ENCODE measurements around the gene DENND4A.

- TF ChIP-seq, protein P1, sequence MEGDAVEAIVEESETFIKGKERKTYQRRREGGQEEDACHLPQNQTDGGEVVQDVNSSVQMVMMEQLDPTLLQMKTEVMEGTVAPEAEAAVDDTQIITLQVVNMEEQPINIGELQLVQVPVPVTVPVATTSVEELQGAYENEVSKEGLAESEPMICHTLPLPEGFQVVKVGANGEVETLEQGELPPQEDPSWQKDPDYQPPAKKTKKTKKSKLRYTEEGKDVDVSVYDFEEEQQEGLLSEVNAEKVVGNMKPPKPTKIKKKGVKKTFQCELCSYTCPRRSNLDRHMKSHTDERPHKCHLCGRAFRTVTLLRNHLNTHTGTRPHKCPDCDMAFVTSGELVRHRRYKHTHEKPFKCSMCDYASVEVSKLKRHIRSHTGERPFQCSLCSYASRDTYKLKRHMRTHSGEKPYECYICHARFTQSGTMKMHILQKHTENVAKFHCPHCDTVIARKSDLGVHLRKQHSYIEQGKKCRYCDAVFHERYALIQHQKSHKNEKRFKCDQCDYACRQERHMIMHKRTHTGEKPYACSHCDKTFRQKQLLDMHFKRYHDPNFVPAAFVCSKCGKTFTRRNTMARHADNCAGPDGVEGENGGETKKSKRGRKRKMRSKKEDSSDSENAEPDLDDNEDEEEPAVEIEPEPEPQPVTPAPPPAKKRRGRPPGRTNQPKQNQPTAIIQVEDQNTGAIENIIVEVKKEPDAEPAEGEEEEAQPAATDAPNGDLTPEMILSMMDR (IDR thresholded peaks at IDR 0.05): no peak
- no peak for TF ChIP-seq POLR2A (IDR thresholded peaks at IDR 0.05)
Observed at GRCh38 chr15:65629548-65629947, 162.5 kb downstream of the DENND4A start.
